IMR-90 (cell line): ENCODE measurements around the gene NFYC. TPM values are rescaled to one million over a fixed set of nuclear protein-coding genes. Genes with fewer than 3 reads are reported as not detected.

Experiments used
- ATAC-seq: fragments of 200-7000 bp; cut with Tn5 transposase; 2 replicates; pipeline ENCODE4 v1.9.1; 2020; ENCODE audit warnings: low read depth, mild to moderate bottlenecking, moderate library complexity
- BruUV-seq: library from RNA; stranded (reverse); fragments of 400-500 nt; replicated peaks from 2 replicates; lab custom pipeline; 2021; lab: Mats Ljungman, UMichigan
- CTCF ChIA-PET: fragments of 300-600 bp; formaldehyde crosslinking; extraction: SDS; loops from one replicate; lab custom pipeline; 2021; ENCODE audit warnings: antibody characterized with exemption; lab: Yijun Ruan, JAX
- POLR2A ChIA-PET: fragments of 300-600 bp; sonication (Branson Sonifier 250); formaldehyde crosslinking; loops from one replicate; lab custom pipeline; 2022; ENCODE audit warnings: antibody characterized with exemption; ENCODE audit not compliant: unreplicated experiment; lab: Charles Lee
- DNase-seq: peaks from one replicate; pipeline ENCODE4 v3.0.0; 2013
- H2AFZ ChIP-seq: replicated peaks from 2 replicates; pipeline ENCODE3; 2013; ENCODE audit warnings: low read length, mild to moderate bottlenecking; ENCODE audit not compliant: poor library complexity
- H2AK5ac ChIP-seq: 2 replicates; pipeline ENCODE4 v1.6.1; 2013; ENCODE audit warnings: low read depth, low read length, inconsistent platforms
- H2AK9ac ChIP-seq: replicated peaks from 2 replicates; pipeline ENCODE3; 2013; ENCODE audit warnings: mild to moderate bottlenecking, low read depth, low read length, moderate library complexity; ENCODE audit not compliant: poor library complexity
- H2BK120ac ChIP-seq: 2 replicates; pipeline ENCODE4 v1.6.1; 2013; ENCODE audit warnings: low read depth, low read length, inconsistent platforms
- H2BK15ac ChIP-seq: 3 replicates; pipeline ENCODE4 v1.6.1; 2013; ENCODE audit warnings: low read depth, low read length, inconsistent platforms
- H2BK20ac ChIP-seq: 2 replicates; pipeline ENCODE4 v1.6.1; 2013; ENCODE audit warnings: low read depth, mild to moderate bottlenecking, inconsistent platforms, low read length, moderate library complexity
- H2BK5ac ChIP-seq: 2 replicates; pipeline ENCODE4 v1.6.1; 2013; ENCODE audit warnings: mild to moderate bottlenecking, low read depth, low read length, inconsistent platforms; ENCODE audit not compliant: poor library complexity, severe bottlenecking
- H3K14ac ChIP-seq: replicated peaks from 2 replicates; pipeline ENCODE4 v1.6.1; 2013; ENCODE audit warnings: low read depth, low read length, inconsistent platforms
- H3K18ac ChIP-seq: 2 replicates; pipeline ENCODE4 v1.6.1; 2013; ENCODE audit warnings: low read depth, low read length, control low read depth
- H3K23ac ChIP-seq: 2 replicates; pipeline ENCODE4 v1.6.1; 2013; ENCODE audit warnings: low read depth, low read length, inconsistent platforms
- H3K27ac ChIP-seq: 2 replicates; pipeline ENCODE4 v1.5.1; 2013; ENCODE audit warnings: mild to moderate bottlenecking, control low read depth, low read length; ENCODE audit not compliant: insufficient read depth
- H3K27me3 ChIP-seq: 2 replicates; pipeline ENCODE4 v1.6.1; 2013; ENCODE audit warnings: low read length; ENCODE audit not compliant: control insufficient read depth, insufficient read depth
- H3K36me3 ChIP-seq: 2 replicates; pipeline ENCODE4 v1.6.1; 2013; ENCODE audit warnings: low read length, mixed read lengths; ENCODE audit not compliant: control insufficient read depth, insufficient read depth
- H3K4ac ChIP-seq: 2 replicates; pipeline ENCODE4 v1.6.1; 2013; ENCODE audit warnings: low read depth, low read length, inconsistent platforms
- H3K4me1 ChIP-seq: 2 replicates; pipeline ENCODE4 v1.6.1; 2013; ENCODE audit warnings: low read length, mixed read lengths; ENCODE audit not compliant: control insufficient read depth, insufficient read depth
- H3K4me2 ChIP-seq: 2 replicates; pipeline ENCODE4 v1.6.1; 2013; ENCODE audit warnings: low read depth, mild to moderate bottlenecking, control low read depth, low read length, moderate library complexity
- H3K4me3 ChIP-seq: 2 replicates; pipeline ENCODE4 v1.5.1; 2013; ENCODE audit warnings: low read depth, mild to moderate bottlenecking, control low read depth, low read length, moderate library complexity; ENCODE audit not compliant: insufficient read depth
- H3K56ac ChIP-seq: 2 replicates; pipeline ENCODE4 v1.6.1; 2013; ENCODE audit warnings: low read length, inconsistent platforms; ENCODE audit not compliant: insufficient read depth; ENCODE audit errors: extremely low read depth
- H3K79me1 ChIP-seq, 2 experiments: 2 replicates each; pipeline ENCODE4 v1.6.1; 2013; ENCODE audit warnings: low read length in 2 of 2, inconsistent platforms in 1 of 2, low read depth in 1 of 2
- H3K9ac ChIP-seq: 2 replicates; pipeline ENCODE4 v1.6.1; 2013; ENCODE audit warnings: low read depth, low read length, control low read depth
- H3K9me1 ChIP-seq: 2 replicates; pipeline ENCODE4 v1.6.1; 2013; ENCODE audit warnings: low read length, inconsistent platforms; ENCODE audit not compliant: insufficient read depth
- H3K9me3 ChIP-seq: 2 replicates; pipeline ENCODE4 v1.6.1; 2013; ENCODE audit warnings: low read length; ENCODE audit not compliant: control insufficient read depth, insufficient read depth
- H4K20me1 ChIP-seq: 2 replicates; pipeline ENCODE4 v1.6.1; 2013; ENCODE audit warnings: low read length, inconsistent platforms; ENCODE audit not compliant: insufficient read depth
- H4K5ac ChIP-seq: 2 replicates; pipeline ENCODE4 v1.6.1; 2013; ENCODE audit warnings: mild to moderate bottlenecking, low read depth, low read length, control low read depth
- H4K8ac ChIP-seq, 2 experiments: 2 replicates each; pipeline ENCODE4 v1.6.1; 2013; ENCODE audit warnings: low read depth in 2 of 2, low read length in 2 of 2, control low read depth in 1 of 2, inconsistent platforms in 1 of 2
- H4K91ac ChIP-seq: 2 replicates; pipeline ENCODE4 v1.6.1; 2013; ENCODE audit warnings: low read depth, low read length, inconsistent platforms; ENCODE audit not compliant: insufficient read depth
- BHLHE40 ChIP-seq: fragments of 150-350 bp; IDR thresholded peaks from 2 replicates; pipeline ENCODE4 v1.6.1; 2016; ENCODE audit warnings: mild to moderate bottlenecking, low read depth, low read length
- CHD1 ChIP-seq: IDR thresholded peaks from 2 replicates; pipeline ENCODE4 v1.6.1; 2012; ENCODE audit warnings: low read depth, low read length, improper control_type of control experiment
- CTCF ChIP-seq: conservative IDR thresholded peaks from 2 replicates; pipeline ENCODE4 v1.5.1; 2012; ENCODE audit warnings: mild to moderate bottlenecking, low read depth, low read length, improper control_type of control experiment
- FOS ChIP-seq: fragments of 150-350 bp; IDR thresholded peaks from 2 replicates; pipeline ENCODE4 v1.6.1; 2016; ENCODE audit warnings: low read depth, low read length
- MAFK ChIP-seq: IDR thresholded peaks from 2 replicates; pipeline ENCODE4 v1.6.1; 2012; ENCODE audit warnings: low read depth, low read length, improper control_type of control experiment
- MAZ ChIP-seq: IDR thresholded peaks from 2 replicates; pipeline ENCODE4 v1.6.1; 2012; ENCODE audit warnings: low read depth, mild to moderate bottlenecking, low read length, improper control_type of control experiment, moderate library complexity, borderline replicate concordance
- MXI1 ChIP-seq: IDR thresholded peaks from 2 replicates; pipeline ENCODE4 v1.6.1; 2012; ENCODE audit warnings: low read depth, mild to moderate bottlenecking, low read length, moderate library complexity, borderline replicate concordance
- NFE2L2 ChIP-seq: fragments of 150-350 bp; IDR thresholded peaks from 2 replicates; pipeline ENCODE4 v1.6.1; 2016; ENCODE audit warnings: low read depth, mild to moderate bottlenecking, low read length
- POLR2A ChIP-seq: IDR thresholded peaks from 2 replicates; pipeline ENCODE4 v1.6.1; 2012; ENCODE audit warnings: mild to moderate bottlenecking, low read depth, low read length
- RAD21 ChIP-seq: IDR thresholded peaks from 2 replicates; pipeline ENCODE4 v1.6.1; 2012; ENCODE audit warnings: low read length, improper control_type of control experiment
- RCOR1 ChIP-seq: IDR thresholded peaks from 2 replicates; pipeline ENCODE4 v1.6.1; 2012; ENCODE audit warnings: mild to moderate bottlenecking, low read length, improper control_type of control experiment; ENCODE audit not compliant: insufficient replicate concordance
- RFX5 ChIP-seq: IDR thresholded peaks from 2 replicates; pipeline ENCODE4 v1.8.0; 2012; ENCODE audit warnings: low read depth, mild to moderate bottlenecking, low read length, moderate library complexity
- SMC3 ChIP-seq: fragments of 150-350 bp; IDR thresholded peaks from 2 replicates; pipeline ENCODE4 v1.6.1; 2016; ENCODE audit warnings: low read depth, mild to moderate bottlenecking, antibody characterized with exemption, low read length, moderate library complexity
- USF2 ChIP-seq: fragments of 150-350 bp; IDR thresholded peaks from 2 replicates; pipeline ENCODE4 v1.6.1; 2017; ENCODE audit warnings: mild to moderate bottlenecking, antibody characterized with exemption, low read length, low read depth
- WGBS, 2 experiments: methylation state at CpG; one replicate each; pipeline versions ENCODE4 v1.1.5 to v1.1.7; 2013; ENCODE audit warnings: missing lambda C conversion rate in 2 of 2; ENCODE audit not compliant: insufficient read length in 1 of 2; ENCODE audit errors: extremely low coverage in 2 of 2; 5-methylcytosine and 5-hydroxymethylcytosine counted together
- dilution Hi-C: fragments of 300-500 bp; cut with HindIII; formaldehyde crosslinking; loops from one replicate; pipeline ENCODE4 v1.14.3; 2018; ENCODE audit warnings: low sequenced_read_pairs; ENCODE audit not compliant: unreplicated experiment
- in situ Hi-C: fragments of 300-500 bp; cut with MboI; formaldehyde crosslinking; loops from 3 replicates; pipeline ENCODE4 v1.14.3; 2019; ENCODE audit warnings: low sequenced_read_pairs, inconsistent platforms, mixed read lengths
- intact Hi-C: fragments of 100-400 bp; cut with micrococcal nuclease; formaldehyde crosslinking; loops from 2 replicates; pipeline ENCODE4 v1.10.0; 2022
- polyA plus RNA-seq, 3 experiments: library from polyadenylated mRNA; depleted of rRNA; stranded (reverse); fragments of >200 nt; gene quantifications; 2 replicates each; pipeline ENCODE4 v1.2.3, GENCODE V29; 2012; ENCODE audit warnings: low replicate concordance in 1 of 3
- total RNA-seq: library from RNA; depleted of rRNA; stranded (reverse); fragments of >200 nt; gene quantifications from 2 replicates; pipeline ENCODE4 v1.2.3, GENCODE V29; 2012
- TF ChIP-seq, protein P1 (sequence below): fragments of 150-350 bp; IDR thresholded peaks from 2 replicates; pipeline ENCODE4 v1.6.1; 2016; ENCODE audit warnings: low read depth, mild to moderate bottlenecking, low read length, moderate library complexity, borderline replicate concordance

Gene NFYC
- total and polyA plus RNA-seq, 2 of the 4 experiments (the other 2 are of a cell fraction) = 45.2 to 62.2 TPM

DNA sequence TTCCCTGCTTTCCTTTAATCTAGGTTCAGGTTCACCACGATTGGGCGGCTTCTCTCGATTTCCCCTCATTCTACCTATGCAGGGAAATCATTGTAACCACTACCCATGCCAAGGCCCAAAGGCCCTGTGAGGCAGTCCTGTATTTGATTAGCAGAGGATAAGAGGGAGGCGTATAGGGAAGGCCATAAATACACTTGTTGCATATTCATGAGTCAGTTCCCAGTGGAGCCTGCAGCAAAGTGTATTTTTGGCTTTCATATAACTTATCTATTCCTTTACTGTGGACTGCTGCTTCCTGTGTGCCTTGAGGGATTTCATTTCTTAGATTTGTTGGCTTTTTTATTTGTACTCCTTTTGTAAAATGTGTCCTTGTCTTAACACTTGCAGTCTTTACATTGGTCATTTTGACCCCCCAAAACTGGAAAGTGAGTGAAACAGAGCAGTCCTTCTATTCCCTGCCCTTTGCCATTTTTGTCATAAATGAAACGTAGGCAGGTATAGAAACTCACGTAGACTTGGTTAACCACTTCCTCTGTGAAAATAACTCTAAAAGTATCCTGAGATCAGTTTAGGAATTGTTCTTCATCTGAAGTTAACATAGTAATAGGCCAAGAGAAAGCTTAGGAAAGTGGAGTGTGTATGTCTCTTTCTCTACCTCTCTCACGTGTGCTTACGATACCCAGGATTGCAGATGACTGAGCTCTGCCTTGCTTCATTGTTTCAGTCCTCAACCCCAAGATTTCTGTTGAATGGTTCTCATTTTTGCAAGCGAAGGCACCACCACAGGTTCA, 72.4 kb downstream of the NFYC start:
- DNase-seq = no peak
- no peaks in the 10 kb centered on the region; a peak in 1 of 4 replicates for H3K79me1 ChIP-seq
- peaks cover 8% of the 10 kb centered on the region; the same call in 1 of the 2 replicates for H3K9me1 ChIP-seq
- H3K27me3 ChIP-seq = no peaks in the 10 kb centered on the region
- no peak overlapping the region for H2AFZ ChIP-seq
- H3K9ac ChIP-seq = no peak overlapping the region
- no peak overlapping the region for H3K14ac ChIP-seq
- no peak overlapping the region for H3K4me3 ChIP-seq
- no peak overlapping the region for H3K27ac ChIP-seq
- dilution Hi-C loops = no loop called here
- no peak overlapping the region for H2AK9ac ChIP-seq
- no peak overlapping the region for H3K56ac ChIP-seq
- H3K4me2 ChIP-seq = no peak overlapping the region
- no peak for ATAC-seq
- no peak overlapping the region for H3K18ac ChIP-seq
- H4K20me1 ChIP-seq = no peaks in the 10 kb centered on the region
- in situ Hi-C loops = no loop called here
- H2BK5ac ChIP-seq = no peak overlapping the region
- ChIA-PET POLR2A (no interaction called here), CTCF (interaction anchor here (1.8 kb wide), 1 partner anchor 10 kb away, joined by 7 read pairs; no protein-coding TSS in a partner anchor)
- WGBS, 2 experiments = no CpG with 5 or more reads among the region's 9 CpGs
- no peak overlapping the region for H2BK20ac ChIP-seq
- intact Hi-C loops = no loop called here
- BruUV-seq = no TSS peak
- no peak overlapping the region for H4K91ac ChIP-seq
- no peaks in the 10 kb centered on the region for H3K9me3 ChIP-seq
- no peak overlapping the region for H2BK120ac ChIP-seq
- H4K5ac ChIP-seq = no peak overlapping the region
- H2AK5ac ChIP-seq = no peak overlapping the region
- no peak overlapping the region for H4K8ac ChIP-seq
- no peak overlapping the region for H3K23ac ChIP-seq
- no peak overlapping the region for H3K4ac ChIP-seq
- H2BK15ac ChIP-seq = no peak overlapping the region
- peaks cover 48% of the 10 kb centered on the region for H3K36me3 ChIP-seq
- peaks cover 2% of the 10 kb centered on the region; the same call in 1 of the 2 replicates for H3K4me1 ChIP-seq
- TF ChIP-seq SMC3 = no peak
- no peak for TF ChIP-seq RAD21
- no peak for TF ChIP-seq FOS
- no peak for TF ChIP-seq RFX5
- TF ChIP-seq, protein P1, sequence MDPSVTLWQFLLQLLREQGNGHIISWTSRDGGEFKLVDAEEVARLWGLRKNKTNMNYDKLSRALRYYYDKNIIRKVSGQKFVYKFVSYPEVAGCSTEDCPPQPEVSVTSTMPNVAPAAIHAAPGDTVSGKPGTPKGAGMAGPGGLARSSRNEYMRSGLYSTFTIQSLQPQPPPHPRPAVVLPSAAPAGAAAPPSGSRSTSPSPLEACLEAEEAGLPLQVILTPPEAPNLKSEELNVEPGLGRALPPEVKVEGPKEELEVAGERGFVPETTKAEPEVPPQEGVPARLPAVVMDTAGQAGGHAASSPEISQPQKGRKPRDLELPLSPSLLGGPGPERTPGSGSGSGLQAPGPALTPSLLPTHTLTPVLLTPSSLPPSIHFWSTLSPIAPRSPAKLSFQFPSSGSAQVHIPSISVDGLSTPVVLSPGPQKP = no peak
- no peak for TF ChIP-seq NFE2L2
- no peak for TF ChIP-seq MAZ
- no peak for TF ChIP-seq RCOR1
- no peak for TF ChIP-seq MXI1
- TF ChIP-seq BHLHE40 = no peak
- TF ChIP-seq CHD1 = no peak
- TF ChIP-seq CTCF = no peak
- TF ChIP-seq MAFK = no peak
- no peak for TF ChIP-seq USF2
- no peak for TF ChIP-seq POLR2A
